HG03139 (cell line): Measurements from ENCODE around the gene KIAA1586.

Experiments used
- ATAC-seq: cut with Tn5 transposase; IDR thresholded peaks from one replicate; pipeline ENCODE4 v1.9.1; 2021; ENCODE audit not compliant: unreplicated experiment

The KIAA1586 gene

DNA sequence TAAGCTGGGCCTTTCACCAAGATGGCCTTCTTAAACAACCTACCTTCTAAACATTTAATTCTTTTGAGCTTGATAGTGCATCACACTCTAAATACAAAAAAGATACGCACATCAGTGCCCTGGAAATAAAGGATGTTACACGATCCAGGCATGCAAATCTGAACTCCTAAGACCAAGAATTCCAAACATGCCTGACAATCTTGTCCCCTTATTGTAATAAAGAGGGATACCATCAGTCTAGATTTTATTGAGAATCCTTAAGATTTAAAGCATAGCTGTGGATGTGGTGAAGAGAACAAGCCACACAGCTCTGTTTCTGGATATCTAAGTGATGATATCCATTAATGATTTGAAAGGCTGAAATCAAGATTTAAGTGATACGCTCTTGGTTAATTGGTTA, 56.5 kb downstream of the KIAA1586 start:
- ATAC-seq, result no peak

DNA sequence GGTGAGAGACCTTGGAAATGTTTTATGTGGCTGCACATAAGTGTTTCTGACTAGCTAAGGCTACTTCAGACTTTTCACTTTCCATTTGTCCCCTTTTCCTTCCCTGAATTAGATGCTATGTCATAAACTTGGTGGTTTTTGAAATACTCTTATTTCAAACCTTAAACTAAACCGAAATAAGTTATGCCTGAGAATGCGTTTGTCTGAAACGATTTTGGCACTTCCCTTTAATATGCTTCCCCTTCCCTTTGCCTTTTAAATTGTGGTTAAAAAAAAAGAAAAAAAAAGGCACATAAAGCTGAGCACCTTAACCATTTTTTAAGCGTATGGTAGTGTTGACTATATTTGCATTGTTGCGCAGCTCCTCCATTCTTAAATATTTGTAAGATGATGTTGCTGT, 57.8 kb downstream of the KIAA1586 start:
- ATAC-seq, result no peak
